H9 (cell line): Measurements from ENCODE around the gene MROH2A. TPM values are rescaled to one million over a fixed set of nuclear protein-coding genes. Genes with fewer than 3 reads are reported as not detected.

ENCODE experiments used
- DNase-seq: peaks from one replicate; pipeline ENCODE4 v3.0.0-alpha.2; 2017
- H2AFZ ChIP-seq: one replicate; pipeline ENCODE4 v1.6.1; 2013; ENCODE audit warnings: mild to moderate bottlenecking, low read length, control low read depth, moderate library complexity
- H2AK5ac ChIP-seq: 2 replicates; pipeline ENCODE4 v1.6.1; 2013; ENCODE audit warnings: low read length, control low read depth, mixed read lengths; ENCODE audit not compliant: insufficient read length
- H2BK120ac ChIP-seq: one replicate; pipeline ENCODE4 v1.6.1; 2013; ENCODE audit warnings: low read depth, mild to moderate bottlenecking, low read length, control low read depth, inconsistent platforms; ENCODE audit not compliant: poor library complexity, severe bottlenecking
- H2BK12ac ChIP-seq: 2 replicates; pipeline ENCODE4 v1.6.1; 2013; ENCODE audit warnings: low read length, control low read depth, mixed read lengths, low read depth; ENCODE audit not compliant: insufficient read length
- H2BK15ac ChIP-seq: 2 replicates; pipeline ENCODE4 v1.6.1; 2013; ENCODE audit warnings: low read depth, low read length, control low read depth
- H2BK20ac ChIP-seq: one replicate; pipeline ENCODE4 v1.6.1; 2013; ENCODE audit warnings: low read depth, mild to moderate bottlenecking, low read length, control low read depth, inconsistent platforms; ENCODE audit not compliant: poor library complexity, severe bottlenecking
- H2BK5ac ChIP-seq: 2 replicates; pipeline ENCODE4 v1.6.1; 2013; ENCODE audit warnings: low read length, control low read depth, mixed read lengths; ENCODE audit not compliant: insufficient read length
- H3K14ac ChIP-seq: 2 replicates; pipeline ENCODE4 v1.6.1; 2013; ENCODE audit warnings: low read length, control low read depth; ENCODE audit not compliant: insufficient read depth
- H3K18ac ChIP-seq: 2 replicates; pipeline ENCODE4 v1.6.1; 2013; ENCODE audit warnings: low read depth, mild to moderate bottlenecking, mixed read lengths, low read length, control low read depth; ENCODE audit not compliant: insufficient read length
- H3K23ac ChIP-seq: 2 replicates; pipeline ENCODE4 v1.6.1; 2013; ENCODE audit warnings: low read length, control low read depth, mixed read lengths, low read depth; ENCODE audit not compliant: insufficient read length
- H3K23me2 ChIP-seq: 2 replicates; pipeline ENCODE4 v1.6.1; 2013; ENCODE audit warnings: low read depth, mild to moderate bottlenecking, mixed read lengths, low read length, control low read depth; ENCODE audit not compliant: insufficient read length, poor library complexity, severe bottlenecking
- H3K27ac ChIP-seq: 2 replicates; pipeline ENCODE4 v1.5.1; 2013; ENCODE audit warnings: low read length, control low read depth, mixed read lengths, low read depth; ENCODE audit not compliant: insufficient read length
- H3K27me3 ChIP-seq: 2 replicates; pipeline ENCODE4 v1.6.1; 2013; ENCODE audit warnings: low read length, control low read depth, inconsistent platforms; ENCODE audit not compliant: insufficient read depth
- H3K4ac ChIP-seq: 2 replicates; pipeline ENCODE4 v1.6.1; 2013; ENCODE audit warnings: low read depth, mild to moderate bottlenecking, control low read depth, inconsistent platforms, low read length, moderate library complexity
- H3K4me1 ChIP-seq: 2 replicates; pipeline ENCODE4 v1.6.1; 2013; ENCODE audit warnings: low read length, control low read depth, inconsistent platforms; ENCODE audit not compliant: insufficient read depth
- H3K4me2 ChIP-seq: 2 replicates; pipeline ENCODE4 v1.6.1; 2013; ENCODE audit warnings: low read length, control low read depth, mixed read lengths; ENCODE audit not compliant: insufficient read length, insufficient read depth
- H3K56ac ChIP-seq: 2 replicates; pipeline ENCODE4 v1.6.1; 2013; ENCODE audit warnings: low read depth, mild to moderate bottlenecking, mixed read lengths, low read length, control low read depth; ENCODE audit not compliant: insufficient read length
- H3K79me1 ChIP-seq: 2 replicates; pipeline ENCODE4 v1.6.1; 2013; ENCODE audit warnings: low read depth, mild to moderate bottlenecking, moderate library complexity, low read length, control low read depth, inconsistent platforms; ENCODE audit not compliant: insufficient read depth, poor library complexity, severe bottlenecking
- H3K79me2 ChIP-seq: 2 replicates; pipeline ENCODE4 v1.6.1; 2013; ENCODE audit warnings: low read length, control low read depth, inconsistent platforms; ENCODE audit not compliant: insufficient read depth
- H3K9ac ChIP-seq: 2 replicates; pipeline ENCODE4 v1.6.1; 2013; ENCODE audit warnings: low read length, control low read depth, mixed read lengths; ENCODE audit not compliant: insufficient read length; ENCODE audit errors: extremely low read depth
- H3K9me3 ChIP-seq: one replicate; pipeline ENCODE4 v1.6.1; 2013; ENCODE audit warnings: low read depth, low read length, inconsistent platforms; ENCODE audit not compliant: control insufficient read depth
- H3T11ph ChIP-seq: one replicate; pipeline ENCODE4 v1.6.1; 2013; ENCODE audit warnings: mild to moderate bottlenecking, low read length, control low read depth, inconsistent platforms
- H4K20me1 ChIP-seq: one replicate; pipeline ENCODE4 v1.6.1; 2013; ENCODE audit not compliant: control insufficient read depth, insufficient read length, insufficient read depth
- H4K5ac ChIP-seq: 2 replicates; pipeline ENCODE4 v1.6.1; 2013; ENCODE audit warnings: low read depth, mild to moderate bottlenecking, mixed read lengths, low read length, control low read depth; ENCODE audit not compliant: insufficient read length
- H4K8ac ChIP-seq: replicated peaks from 2 replicates; pipeline ENCODE4 v1.6.1; 2013; ENCODE audit warnings: low read length, control low read depth, mixed read lengths, low read depth; ENCODE audit not compliant: insufficient read length
- H4K91ac ChIP-seq: 2 replicates; pipeline ENCODE4 v1.6.1; 2013; ENCODE audit warnings: low read depth, mild to moderate bottlenecking, moderate library complexity, mixed read lengths, low read length, control low read depth; ENCODE audit not compliant: insufficient read length
- H3K27ac Mint-ChIP-seq, 3 experiments: 2 replicates in 2 of 3; 3 replicates in 1 of 3; pipeline ENCODE4 v1.8.0; 2020 to 2021; ENCODE audit warnings: mixed read lengths in 3 of 3, mild to moderate bottlenecking in 1 of 3, moderate library complexity in 1 of 3
- H3K27me3 Mint-ChIP-seq: 2 replicates; pipeline ENCODE4 v1.8.0; 2021; ENCODE audit warnings: low read depth, mild to moderate bottlenecking, moderate library complexity, mixed read lengths
- H3K36me3 Mint-ChIP-seq, 3 experiments: 2 replicates in 2 of 3; 3 replicates in 1 of 3; pipeline ENCODE4 v1.8.0; 2020 to 2021; ENCODE audit warnings: low read depth in 3 of 3, mixed read lengths in 3 of 3; ENCODE audit not compliant: insufficient read depth in 1 of 3
- H3K4me1 Mint-ChIP-seq, 2 experiments: 2 replicates each; pipeline ENCODE4 v1.8.0; 2020; ENCODE audit warnings: mixed read lengths in 2 of 2
- H3K4me3 Mint-ChIP-seq, 2 experiments: 2 replicates in 1 of 2; 3 replicates in 1 of 2; pipeline ENCODE4 v1.8.0; 2020 to 2021; ENCODE audit warnings: mild to moderate bottlenecking in 2 of 2, mixed read lengths in 2 of 2, moderate library complexity in 1 of 2
- H3K9me3 Mint-ChIP-seq, 2 experiments: 2 replicates in 1 of 2; 3 replicates in 1 of 2; pipeline ENCODE4 v1.8.0; 2020; ENCODE audit warnings: mild to moderate bottlenecking in 2 of 2, mixed read lengths in 2 of 2, moderate library complexity in 1 of 2
- WGBS: extraction: QIAGEN DNeasy Blood & Tissue Kit; methylation state at CpG from one replicate; pipeline ENCODE4 v1.1.7; 2013; ENCODE audit warnings: missing lambda C conversion rate, low lambda C conversion rate, mixed read lengths; ENCODE audit not compliant: insufficient read length; ENCODE audit errors: extremely low coverage; 5-methylcytosine and 5-hydroxymethylcytosine counted together
- total RNA-seq: library from RNA; stranded (reverse); gene quantifications from 2 replicates; pipeline ENCODE4 v1.2.1, GENCODE V29; 2021
- TF ChIP-seq, protein P1 (sequence below): fragments of 200-600 bp; sonication (generic); conservative IDR thresholded peaks from 3 replicates; pipeline ENCODE4 v1.8.0; 2021; ENCODE audit warnings: antibody characterized with exemption, mild to moderate bottlenecking

MROH2A gene
- total RNA-seq, 1 experiment from 2014 or later, result not detected

DNA sequence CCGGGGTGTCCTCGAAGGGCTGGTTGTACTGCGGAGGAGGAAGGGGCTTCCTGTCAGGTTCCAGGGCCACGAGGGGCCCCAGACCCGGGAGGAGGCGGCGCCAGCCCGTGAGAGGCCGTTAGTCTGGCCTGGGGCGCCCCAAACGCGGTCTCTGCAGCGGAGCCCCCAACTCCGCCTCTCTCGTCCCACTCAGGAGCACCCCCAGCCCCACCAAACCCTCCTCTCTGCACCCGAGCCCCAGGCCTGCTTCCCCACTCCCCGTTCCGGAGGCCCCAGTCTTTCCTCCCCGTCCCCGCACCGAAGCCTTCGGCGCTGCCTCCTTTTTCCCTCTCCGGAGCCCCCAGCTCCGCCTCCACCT is 75.7 kb downstream of the MROH2A start:
- H3K14ac ChIP-seq, result peak overlapping the region; percentile 97
- H2BK12ac ChIP-seq, result no peak overlapping the region
- TF ChIP-seq, protein P1, sequence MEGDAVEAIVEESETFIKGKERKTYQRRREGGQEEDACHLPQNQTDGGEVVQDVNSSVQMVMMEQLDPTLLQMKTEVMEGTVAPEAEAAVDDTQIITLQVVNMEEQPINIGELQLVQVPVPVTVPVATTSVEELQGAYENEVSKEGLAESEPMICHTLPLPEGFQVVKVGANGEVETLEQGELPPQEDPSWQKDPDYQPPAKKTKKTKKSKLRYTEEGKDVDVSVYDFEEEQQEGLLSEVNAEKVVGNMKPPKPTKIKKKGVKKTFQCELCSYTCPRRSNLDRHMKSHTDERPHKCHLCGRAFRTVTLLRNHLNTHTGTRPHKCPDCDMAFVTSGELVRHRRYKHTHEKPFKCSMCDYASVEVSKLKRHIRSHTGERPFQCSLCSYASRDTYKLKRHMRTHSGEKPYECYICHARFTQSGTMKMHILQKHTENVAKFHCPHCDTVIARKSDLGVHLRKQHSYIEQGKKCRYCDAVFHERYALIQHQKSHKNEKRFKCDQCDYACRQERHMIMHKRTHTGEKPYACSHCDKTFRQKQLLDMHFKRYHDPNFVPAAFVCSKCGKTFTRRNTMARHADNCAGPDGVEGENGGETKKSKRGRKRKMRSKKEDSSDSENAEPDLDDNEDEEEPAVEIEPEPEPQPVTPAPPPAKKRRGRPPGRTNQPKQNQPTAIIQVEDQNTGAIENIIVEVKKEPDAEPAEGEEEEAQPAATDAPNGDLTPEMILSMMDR, result no peak
- H2BK5ac ChIP-seq, result peak overlapping the region; percentile 39
- H4K91ac ChIP-seq, result no peak overlapping the region
- no peak overlapping the region for H4K8ac ChIP-seq
- H3K4ac ChIP-seq, result 0 out of 2 replicates have a peak overlapping the region, but pooled peaks have one; percentile 8
- H2BK120ac ChIP-seq, result no peak overlapping the region
- H3T11ph ChIP-seq, result no peak overlapping the region
- peaks cover 11% of the 10 kb centered on the region for H3K23me2 ChIP-seq
- no peak overlapping the region for H2AK5ac ChIP-seq
- peaks cover 2% of the 10 kb centered on the region; the same call in 1 of the 2 replicates for H3K4me1 ChIP-seq
- no peak overlapping the region for H4K5ac ChIP-seq
- no peaks in the 10 kb centered on the region; a peak in 1 of 5 replicates for H3K9me3 Mint-ChIP-seq
- no peak overlapping the region for H3K56ac ChIP-seq
- H2BK15ac ChIP-seq, result no peak overlapping the region
- peaks cover 27 to 41% (median 39%) of the 10 kb centered on the region in 3 experiments for H3K36me3 Mint-ChIP-seq
- no peak overlapping the region for H2BK20ac ChIP-seq
- H3K27ac ChIP-seq, result no peak overlapping the region
- peak overlapping the region; percentile 80 for H3K9ac ChIP-seq
- H3K4me1 Mint-ChIP-seq, result peaks cover 24 to 27% of the 10 kb centered on the region in 2 experiments
- H2AFZ ChIP-seq, result no peak overlapping the region
- H3K23ac ChIP-seq, result no peak overlapping the region
- peaks cover 3% of the 10 kb centered on the region for H3K79me1 ChIP-seq
- no peaks in the 10 kb centered on the region for H3K9me3 ChIP-seq
- H3K27me3 Mint-ChIP-seq, result no peaks in the 10 kb centered on the region; the same call in 1 of the 2 replicates
- no CpG with 5 or more reads among the region's 25 CpGs for WGBS
- DNase-seq, result no peak
- peak overlapping the region in 2 of 3 experiments; percentile 95 to 99; a peak in 5 of 7 replicates for H3K27ac Mint-ChIP-seq
- peaks cover 25% of the 10 kb centered on the region; the same call in 1 of the 2 replicates for H3K79me2 ChIP-seq
- H3K27me3 ChIP-seq, result no peaks in the 10 kb centered on the region
- peak overlapping the region; percentile 83 for H3K4me2 ChIP-seq
- peak overlapping the region; percentile 95 to 99 for H3K4me3 Mint-ChIP-seq
- H4K20me1 ChIP-seq, result no peaks in the 10 kb centered on the region
- H3K18ac ChIP-seq, result peak overlapping the region; percentile 97
